Measurements from ENCODE around the gene SPATS2L.
"Not testable (repeated sequence)": the region's sequence is repeated elsewhere in the genome, so short reads cannot be mapped to it uniquely, and the experiment has no call there.

SPATS2L gene

GRCh38 chr2:200341376-200341775 lies 34.9 kb downstream of the SPATS2L start:
- Mint-ChIP-seq H3K9me3 (no peaks in the 10 kb centered on the region), H3K4me1 (ENCODE audit: low read depth) (peaks cover 3% of the 10 kb centered on the region), H3K27ac (no peak overlapping the region), H3K36me3 (ENCODE audit: low read depth) (no peaks in the 10 kb centered on the region), H3K4me3 (no peak overlapping the region), H3K27me3 (no peaks in the 10 kb centered on the region)
- no peak for DNase-seq

- no peak for DNase-seq
- Mint-ChIP-seq H3K4me1 (ENCODE audit: low read depth) (peaks cover 3% of the 10 kb centered on the region), H3K9me3 (no peaks in the 10 kb centered on the region), H3K27me3 (no peaks in the 10 kb centered on the region), H3K36me3 (ENCODE audit: low read depth) (no peaks in the 10 kb centered on the region), H3K4me3 (no peak overlapping the region), H3K27ac (no peak overlapping the region)
Observed at GRCh38 chr2:200342235-200342634, 35.7 kb downstream of the SPATS2L start.

- H3K4me1 Mint-ChIP-seq (ENCODE audit: low read depth): peaks cover 3% of the 10 kb centered on the region
Observed at GRCh38 chr2:200342654-200343053, 36.2 kb downstream of the SPATS2L start.

GRCh38 chr2:200344202-200344601 lies 37.7 kb downstream of the SPATS2L start:
- H3K9me3 Mint-ChIP-seq; DNase-seq; H3K27ac Mint-ChIP-seq; H3K27me3 Mint-ChIP-seq; H3K36me3 Mint-ChIP-seq (ENCODE audit: low read depth); H3K4me1 Mint-ChIP-seq (ENCODE audit: low read depth); H3K4me3 Mint-ChIP-seq: not testable (repeated sequence)

More at GRCh38 chr2:200342654-200343053, 36.2 kb downstream of the SPATS2L start:
- DNase-seq: no peak
- no peak overlapping the region for H3K27ac Mint-ChIP-seq
- no peaks in the 10 kb centered on the region for H3K9me3 Mint-ChIP-seq
- no peaks in the 10 kb centered on the region for H3K27me3 Mint-ChIP-seq
- no peak overlapping the region for H3K4me3 Mint-ChIP-seq
- no peaks in the 10 kb centered on the region for H3K36me3 Mint-ChIP-seq (ENCODE audit: low read depth)

GRCh38 chr2:200345975-200346374 lies 39.5 kb downstream of the SPATS2L start:
- H3K27me3 Mint-ChIP-seq: no peaks in the 10 kb centered on the region
- H3K4me3 Mint-ChIP-seq: no peak overlapping the region
- no peak for DNase-seq
- no peak overlapping the region for H3K27ac Mint-ChIP-seq
- peaks cover 3% of the 10 kb centered on the region for H3K4me1 Mint-ChIP-seq (ENCODE audit: low read depth)
- H3K36me3 Mint-ChIP-seq (ENCODE audit: low read depth): no peaks in the 10 kb centered on the region
- no peaks in the 10 kb centered on the region for H3K9me3 Mint-ChIP-seq

GRCh38 chr2:200347301-200347700 lies 40.8 kb downstream of the SPATS2L start:
- Mint-ChIP-seq H3K27ac (no peak overlapping the region), H3K9me3 (no peaks in the 10 kb centered on the region), H3K4me1 (ENCODE audit: low read depth) (no peaks in the 10 kb centered on the region), H3K4me3 (no peak overlapping the region), H3K36me3 (ENCODE audit: low read depth) (no peaks in the 10 kb centered on the region), H3K27me3 (no peaks in the 10 kb centered on the region)
- DNase-seq: no peak

GRCh38 chr2:200348897-200349563 lies 42.5 kb downstream of the SPATS2L start:
- no peaks in the 10 kb centered on the region for H3K4me1 Mint-ChIP-seq (ENCODE audit: low read depth)
- DNase-seq: no peak
- peak overlapping the region; percentile 8 for H3K27ac Mint-ChIP-seq
- no peaks in the 10 kb centered on the region for H3K9me3 Mint-ChIP-seq
- no peak overlapping the region for H3K4me3 Mint-ChIP-seq
- no peaks in the 10 kb centered on the region for H3K36me3 Mint-ChIP-seq (ENCODE audit: low read depth)
- H3K27me3 Mint-ChIP-seq: no peaks in the 10 kb centered on the region

GRCh38 chr2:200349868-200350267 lies 43.4 kb downstream of the SPATS2L start:
- Mint-ChIP-seq H3K4me3 (no peak overlapping the region), H3K4me1 (ENCODE audit: low read depth) (no peaks in the 10 kb centered on the region), H3K27ac (no peak overlapping the region), H3K36me3 (ENCODE audit: low read depth) (no peaks in the 10 kb centered on the region), H3K9me3 (no peaks in the 10 kb centered on the region), H3K27me3 (no peaks in the 10 kb centered on the region)
- DNase-seq: no peak

GRCh38 chr2:200350850-200351285 lies 44.4 kb downstream of the SPATS2L start:
- no peaks in the 10 kb centered on the region for H3K27me3 Mint-ChIP-seq
- H3K9me3 Mint-ChIP-seq: no peaks in the 10 kb centered on the region
- no peak for DNase-seq
- H3K36me3 Mint-ChIP-seq (ENCODE audit: low read depth): no peaks in the 10 kb centered on the region
- no peak overlapping the region for H3K4me3 Mint-ChIP-seq
- H3K4me1 Mint-ChIP-seq (ENCODE audit: low read depth): no peaks in the 10 kb centered on the region
- no peak overlapping the region for H3K27ac Mint-ChIP-seq

- Mint-ChIP-seq H3K4me3 (no peak overlapping the region), H3K4me1 (ENCODE audit: low read depth) (no peaks in the 10 kb centered on the region), H3K9me3 (no peaks in the 10 kb centered on the region), H3K36me3 (ENCODE audit: low read depth) (no peaks in the 10 kb centered on the region), H3K27me3 (no peaks in the 10 kb centered on the region), H3K27ac (no peak overlapping the region)
- DNase-seq: no peak
Observed at GRCh38 chr2:200351815-200352214, 45.3 kb downstream of the SPATS2L start.

- no peak for DNase-seq
- H3K27ac Mint-ChIP-seq: no peak overlapping the region
- H3K4me3 Mint-ChIP-seq: no peak overlapping the region
- no peaks in the 10 kb centered on the region for H3K27me3 Mint-ChIP-seq
- H3K9me3 Mint-ChIP-seq: no peaks in the 10 kb centered on the region
- no peaks in the 10 kb centered on the region for H3K36me3 Mint-ChIP-seq (ENCODE audit: low read depth)
- H3K4me1 Mint-ChIP-seq (ENCODE audit: low read depth): no peaks in the 10 kb centered on the region
Observed at GRCh38 chr2:200352636-200353035, 46.1 kb downstream of the SPATS2L start.

GRCh38 chr2:200353120-200353519 lies 46.6 kb downstream of the SPATS2L start:
- no peak for DNase-seq
- Mint-ChIP-seq H3K4me1 (ENCODE audit: low read depth) (no peaks in the 10 kb centered on the region), H3K36me3 (ENCODE audit: low read depth) (no peaks in the 10 kb centered on the region), H3K4me3 (no peak overlapping the region), H3K27ac (no peak overlapping the region), H3K27me3 (no peaks in the 10 kb centered on the region), H3K9me3 (no peaks in the 10 kb centered on the region)

- no peaks in the 10 kb centered on the region for H3K4me1 Mint-ChIP-seq (ENCODE audit: low read depth)
- no peak overlapping the region for H3K4me3 Mint-ChIP-seq
- no peak overlapping the region for H3K27ac Mint-ChIP-seq
- no peaks in the 10 kb centered on the region for H3K27me3 Mint-ChIP-seq
- H3K9me3 Mint-ChIP-seq: no peaks in the 10 kb centered on the region
- no peaks in the 10 kb centered on the region for H3K36me3 Mint-ChIP-seq (ENCODE audit: low read depth)
- DNase-seq: no peak
Observed at GRCh38 chr2:200353874-200354273, 47.4 kb downstream of the SPATS2L start.

- H3K27ac Mint-ChIP-seq: no peak overlapping the region
- no peak for DNase-seq
- no peaks in the 10 kb centered on the region for H3K9me3 Mint-ChIP-seq
- H3K4me3 Mint-ChIP-seq: no peak overlapping the region
- H3K27me3 Mint-ChIP-seq: no peaks in the 10 kb centered on the region
- H3K36me3 Mint-ChIP-seq (ENCODE audit: low read depth): no peaks in the 10 kb centered on the region
- H3K4me1 Mint-ChIP-seq (ENCODE audit: low read depth): no peaks in the 10 kb centered on the region
Observed at GRCh38 chr2:200354833-200355751, 48.6 kb downstream of the SPATS2L start.

- Mint-ChIP-seq H3K27ac (no peak overlapping the region), H3K4me1 (ENCODE audit: low read depth) (no peaks in the 10 kb centered on the region), H3K36me3 (ENCODE audit: low read depth) (no peaks in the 10 kb centered on the region), H3K4me3 (no peak overlapping the region), H3K27me3 (no peaks in the 10 kb centered on the region), H3K9me3 (no peaks in the 10 kb centered on the region)
- DNase-seq: no peak
Observed at GRCh38 chr2:200356321-200356720, 49.8 kb downstream of the SPATS2L start.

All from activated T-cell treated with anti-CD3 and anti-CD28 coated beads, Interleukin-2, amount 50 U/mL, for 24 hours (primary cell).